ENCODE data around the gene MBIP. TPM values are rescaled to one million over a fixed set of nuclear protein-coding genes. Genes with fewer than 3 reads are reported as not detected.

The MBIP gene
- total RNA-seq, 4 donors from 2014 or later: 13.4 to 46.5 (median 18.1) TPM

DNA sequence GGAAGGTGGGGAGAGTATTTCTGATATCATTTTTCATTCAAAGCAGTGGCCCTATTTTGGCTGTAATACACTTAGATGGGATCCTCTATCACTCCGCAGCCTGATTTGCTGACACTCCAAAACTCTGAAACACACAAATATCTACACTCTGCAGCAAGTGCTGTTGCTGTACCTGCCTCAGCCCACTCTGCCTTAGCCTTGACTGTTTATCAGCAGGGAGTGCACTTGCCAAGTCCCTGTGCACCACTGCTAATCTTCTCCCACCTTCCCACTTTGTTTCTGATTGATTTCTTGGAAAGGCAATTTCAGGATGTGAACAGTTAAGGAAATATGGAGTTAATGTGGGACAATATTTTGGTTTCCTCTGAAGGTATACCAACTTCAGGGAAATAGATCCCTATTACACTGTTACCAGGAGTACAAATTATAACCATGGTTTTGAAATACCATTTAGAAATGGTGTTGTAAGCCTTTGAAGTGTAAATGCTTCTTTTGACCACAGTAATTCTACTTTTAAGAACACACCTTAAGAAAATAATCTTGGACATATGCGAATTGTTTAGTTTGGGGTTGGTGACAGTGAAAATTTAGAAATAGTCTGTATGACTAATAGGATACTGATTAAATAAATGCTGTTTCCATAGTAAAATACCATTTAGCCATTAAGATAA is 59.3 kb downstream of the MBIP start:
- TF ChIP-seq, protein P1, sequence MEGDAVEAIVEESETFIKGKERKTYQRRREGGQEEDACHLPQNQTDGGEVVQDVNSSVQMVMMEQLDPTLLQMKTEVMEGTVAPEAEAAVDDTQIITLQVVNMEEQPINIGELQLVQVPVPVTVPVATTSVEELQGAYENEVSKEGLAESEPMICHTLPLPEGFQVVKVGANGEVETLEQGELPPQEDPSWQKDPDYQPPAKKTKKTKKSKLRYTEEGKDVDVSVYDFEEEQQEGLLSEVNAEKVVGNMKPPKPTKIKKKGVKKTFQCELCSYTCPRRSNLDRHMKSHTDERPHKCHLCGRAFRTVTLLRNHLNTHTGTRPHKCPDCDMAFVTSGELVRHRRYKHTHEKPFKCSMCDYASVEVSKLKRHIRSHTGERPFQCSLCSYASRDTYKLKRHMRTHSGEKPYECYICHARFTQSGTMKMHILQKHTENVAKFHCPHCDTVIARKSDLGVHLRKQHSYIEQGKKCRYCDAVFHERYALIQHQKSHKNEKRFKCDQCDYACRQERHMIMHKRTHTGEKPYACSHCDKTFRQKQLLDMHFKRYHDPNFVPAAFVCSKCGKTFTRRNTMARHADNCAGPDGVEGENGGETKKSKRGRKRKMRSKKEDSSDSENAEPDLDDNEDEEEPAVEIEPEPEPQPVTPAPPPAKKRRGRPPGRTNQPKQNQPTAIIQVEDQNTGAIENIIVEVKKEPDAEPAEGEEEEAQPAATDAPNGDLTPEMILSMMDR (IDR thresholded peaks at IDR 0.05; ENCODE audit: low read depth): no peak

DNA sequence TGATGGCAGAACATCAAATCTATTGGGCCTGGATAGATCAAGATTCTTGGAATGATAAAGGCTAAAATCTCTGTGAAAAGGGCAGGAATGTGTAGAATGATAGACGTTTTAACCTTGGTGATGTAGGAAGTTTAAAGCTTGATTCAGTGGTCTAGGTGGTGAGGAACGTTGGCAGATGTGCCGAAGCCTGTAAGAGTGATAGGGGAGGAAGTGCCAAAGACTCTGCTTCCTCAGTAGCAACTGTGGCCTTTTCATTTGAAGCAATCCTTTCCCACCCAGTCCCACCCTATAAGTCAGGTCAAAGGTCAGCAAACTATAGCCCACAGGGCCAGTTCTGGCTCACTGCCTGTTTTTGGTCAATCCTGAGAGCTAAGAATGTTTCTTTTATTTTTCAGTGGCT is 62.2 kb downstream of the MBIP start:
- TF ChIP-seq, protein P1 (IDR thresholded peaks at IDR 0.05; ENCODE audit: low read depth): no peak

DNA sequence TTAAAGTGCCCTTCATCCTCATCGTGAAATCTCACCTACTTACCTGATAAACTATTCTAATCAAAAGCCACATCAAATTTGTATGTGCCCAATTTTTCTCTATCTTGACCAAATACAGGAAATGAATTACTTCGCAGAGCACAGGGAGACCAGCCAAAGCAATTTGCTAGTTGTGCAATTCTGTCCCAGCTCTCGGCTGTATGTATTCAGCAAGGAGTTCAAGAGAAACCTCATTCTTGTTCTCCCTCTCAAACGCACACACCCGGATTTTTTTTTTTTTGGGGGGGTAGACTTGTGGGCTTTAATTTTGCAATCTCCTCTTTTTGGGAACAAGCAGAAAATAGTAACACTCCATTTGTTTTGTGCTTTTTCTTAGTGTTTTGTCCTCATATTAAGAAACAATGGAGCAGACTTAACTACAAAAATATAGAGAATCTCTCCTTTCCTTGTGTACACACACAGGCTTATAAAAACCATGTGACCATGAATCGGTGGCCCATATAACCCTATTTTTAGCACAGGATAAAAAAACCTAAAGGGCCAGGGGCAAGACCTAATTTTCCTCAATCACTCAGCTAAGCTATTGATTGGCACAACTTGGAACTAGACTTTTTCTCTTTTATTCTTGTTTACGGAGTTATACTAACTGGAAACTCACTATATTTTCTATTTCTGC is 64.2 kb downstream of the MBIP start:
- TF ChIP-seq, protein P1 (IDR thresholded peaks at IDR 0.05; ENCODE audit: low read depth): no peak

DNA sequence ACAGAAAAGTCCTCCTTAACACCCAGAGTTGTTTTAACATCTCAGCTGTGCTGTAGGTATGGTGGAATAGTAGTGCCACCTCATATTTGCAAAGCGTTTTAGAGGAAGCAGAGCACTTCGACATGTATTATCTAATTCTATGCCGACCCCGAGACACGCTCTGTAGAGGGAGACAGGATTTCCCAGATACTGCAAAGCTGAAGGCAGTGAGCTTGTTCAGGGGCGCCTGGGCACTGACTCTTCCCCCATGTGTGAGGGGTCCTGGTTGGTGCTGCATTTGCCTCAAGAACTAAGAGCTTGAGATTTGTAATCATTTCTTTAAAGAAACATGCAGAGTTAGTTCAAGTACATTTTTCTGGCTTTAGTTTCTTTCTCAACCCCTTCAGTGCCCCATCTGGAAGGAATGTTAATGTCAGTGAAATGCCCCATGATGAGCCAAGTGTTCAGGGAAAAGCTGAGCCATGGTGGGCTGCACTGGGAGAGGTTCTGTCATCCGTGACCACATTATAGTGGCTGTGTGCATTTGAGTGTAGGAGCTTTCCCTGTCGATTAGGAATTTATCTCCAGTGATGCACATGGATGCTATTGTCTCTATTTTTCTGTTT is 66.3 kb downstream of the MBIP start:
- TF ChIP-seq, protein P1 (IDR thresholded peaks at IDR 0.05; ENCODE audit: low read depth): no peak

Other genes with a start within 250 kb of the MBIP start
- gene PTCSC3, start 143.9 kb downstream of the MBIP start, total RNA-seq: not detected
- not detected for gene NKX2-1, start 199.6 kb upstream of the MBIP start, total RNA-seq